DMS 273 (cell line): Measurements from ENCODE around the gene DEUP1.
"Not testable (repeated sequence)": the region's sequence is repeated elsewhere in the genome, so short reads cannot be mapped to it uniquely, and the experiment has no call there.

Experiments
- DNase-seq: peaks from one replicate; lab custom pipeline; 2025; ENCODE audit not compliant: unreplicated experiment; lab: John Stamatoyannopoulos, UW

Gene DEUP1

DNA sequence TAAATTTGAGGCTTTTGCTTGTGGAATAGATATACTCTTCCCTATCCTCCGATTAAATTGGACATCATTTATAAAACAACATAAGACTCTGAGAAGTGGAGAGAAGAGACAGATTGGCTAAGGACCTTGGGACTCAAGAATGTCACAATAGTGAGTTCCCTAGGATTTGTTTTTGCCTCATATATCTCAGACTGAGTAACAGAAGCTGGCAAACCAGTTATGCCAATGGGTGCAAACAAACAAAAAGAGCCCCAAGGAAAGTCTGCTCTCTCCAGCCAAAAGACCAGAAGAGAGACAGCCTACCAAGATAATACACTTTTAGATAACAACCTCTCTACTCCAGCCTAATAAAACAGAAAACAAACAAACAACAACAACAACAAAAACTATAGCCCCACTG is 28.9 kb downstream of the DEUP1 start:
- DNase-seq: no peak

GRCh38 chr11:93361435-93361834 is 30.9 kb downstream of the DEUP1 start:
- DNase-seq: no peak

- no peak for DNase-seq
These were observed 37.5 kb downstream of the DEUP1 start for GRCh38 chr11:93368022-93368421.

DNA sequence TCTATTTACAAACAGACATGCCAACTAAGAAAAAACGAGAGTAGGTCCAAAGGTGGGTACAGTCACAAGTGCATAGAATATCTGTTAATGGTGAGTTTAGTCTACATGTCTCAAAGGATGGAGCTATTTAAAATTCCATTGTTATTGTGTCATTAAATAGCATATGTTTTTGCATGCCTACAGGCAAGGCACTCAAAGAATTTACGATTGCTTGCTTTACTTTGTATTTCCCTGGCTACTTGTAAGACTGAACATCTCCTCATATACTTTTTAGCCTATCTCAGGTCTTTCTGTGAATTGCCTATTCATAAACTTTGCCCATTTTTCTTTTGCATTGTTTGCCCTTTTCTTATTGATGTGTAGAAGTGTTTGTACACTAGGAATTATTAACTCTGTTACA is 39.7 kb downstream of the DEUP1 start:
- no peak for DNase-seq

GRCh38 chr11:93389737-93390136 is 59.2 kb downstream of the DEUP1 start:
- no peak for DNase-seq

DNA sequence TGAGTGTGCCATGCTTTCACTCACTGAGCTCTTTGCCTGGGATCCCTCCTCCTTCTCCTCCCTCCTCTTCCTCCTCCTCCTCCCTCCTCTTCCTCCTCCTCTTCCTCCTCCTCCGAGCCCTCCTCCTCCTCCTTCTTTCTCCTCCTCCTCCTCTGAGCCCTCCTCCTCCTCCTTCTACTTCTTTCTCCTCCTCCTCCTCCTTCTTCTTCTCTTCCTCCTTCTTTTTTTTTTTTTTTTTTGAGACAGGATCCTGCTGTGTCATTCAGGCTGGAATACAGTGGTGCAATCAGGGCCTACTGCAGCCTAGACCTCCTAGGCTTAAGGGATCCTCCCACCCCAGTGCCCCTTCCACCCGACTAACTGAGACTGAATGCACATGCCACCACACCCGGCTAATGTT is 62.3 kb downstream of the DEUP1 start:
- DNase-seq: no peak

DNA sequence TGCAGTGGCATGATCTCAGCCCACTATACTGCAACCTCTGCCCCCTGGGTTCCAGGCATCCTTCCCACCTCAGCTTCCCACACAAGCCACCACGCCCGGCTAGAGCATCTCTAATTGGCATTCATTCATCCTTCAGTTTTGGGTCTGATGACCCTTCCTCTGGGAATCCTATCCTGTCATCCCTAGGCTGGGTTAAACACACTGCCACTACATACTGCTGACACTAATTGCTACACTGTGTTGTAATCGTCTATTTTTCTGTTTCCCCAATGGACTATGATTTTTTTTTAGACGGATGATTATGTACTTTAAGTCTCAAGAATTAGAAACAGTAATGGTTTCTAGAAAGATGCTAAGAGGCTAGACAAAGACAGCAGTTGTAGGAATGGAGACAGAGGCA is 62.8 kb downstream of the DEUP1 start:
- DNase-seq: no peak

DNA sequence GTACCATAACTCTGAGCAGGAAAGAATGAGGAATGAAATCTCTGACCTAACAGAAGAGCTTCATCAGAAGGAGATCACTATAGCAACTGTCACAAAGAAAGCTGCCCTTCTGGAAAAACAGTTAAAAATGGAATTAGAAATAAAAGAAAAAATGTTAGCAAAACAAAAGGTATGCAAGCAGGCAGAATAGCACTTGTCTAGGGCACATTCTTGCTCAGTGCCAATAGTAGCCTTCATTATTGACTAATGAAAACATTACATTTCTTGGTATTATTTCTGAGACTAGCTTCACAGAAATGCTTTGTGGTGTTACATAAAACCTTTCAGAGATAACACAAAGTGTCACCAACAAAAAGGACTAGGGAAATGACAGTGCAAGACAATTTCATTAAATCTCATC is 63.9 kb downstream of the DEUP1 start:
- DNase-seq: no peak

DNA sequence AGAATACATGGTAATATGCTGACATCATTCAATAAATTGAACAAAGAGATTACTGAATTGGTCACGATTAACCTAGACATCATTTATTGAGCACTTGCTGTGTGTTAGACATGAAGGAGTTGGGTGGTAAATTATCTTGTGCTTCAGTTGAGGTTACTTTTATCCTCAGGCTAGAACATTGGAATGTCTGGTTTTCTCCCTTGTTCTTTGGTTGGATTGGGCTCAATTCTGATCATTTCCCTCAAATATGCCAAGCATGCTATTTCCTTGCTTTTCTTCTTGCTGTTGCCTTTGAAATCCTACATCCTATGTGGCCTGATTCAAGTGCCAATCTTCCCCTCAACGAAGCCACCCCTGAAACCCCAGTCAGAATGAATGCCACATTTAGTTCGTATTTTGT is 65.8 kb downstream of the DEUP1 start:
- no peak for DNase-seq

- no peak for DNase-seq
These were observed 73.4 kb downstream of the DEUP1 start for GRCh38 chr11:93403930-93404329.

- DNase-seq: no peak
These were observed 77.3 kb downstream of the DEUP1 start for GRCh38 chr11:93407777-93408401.

DNA sequence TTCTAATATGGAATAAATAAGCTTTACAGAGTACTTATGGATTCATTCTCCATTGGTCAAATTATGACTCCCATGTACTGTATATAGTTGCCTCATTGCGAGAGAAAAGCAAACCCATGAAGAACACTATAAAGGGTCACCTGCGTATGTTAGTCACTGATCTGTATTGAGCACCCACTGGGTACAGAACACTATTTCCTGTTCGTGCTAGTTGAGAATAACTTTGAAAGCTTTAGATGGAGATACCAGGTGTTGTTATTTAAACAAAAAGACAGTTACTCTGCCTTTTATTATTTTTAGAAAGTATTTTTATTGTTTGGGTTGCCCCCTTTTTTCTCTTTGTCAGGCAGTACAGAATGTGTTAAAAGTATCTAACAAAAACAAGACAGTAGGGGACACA is 79.9 kb downstream of the DEUP1 start:
- DNase-seq: no peak

DNA sequence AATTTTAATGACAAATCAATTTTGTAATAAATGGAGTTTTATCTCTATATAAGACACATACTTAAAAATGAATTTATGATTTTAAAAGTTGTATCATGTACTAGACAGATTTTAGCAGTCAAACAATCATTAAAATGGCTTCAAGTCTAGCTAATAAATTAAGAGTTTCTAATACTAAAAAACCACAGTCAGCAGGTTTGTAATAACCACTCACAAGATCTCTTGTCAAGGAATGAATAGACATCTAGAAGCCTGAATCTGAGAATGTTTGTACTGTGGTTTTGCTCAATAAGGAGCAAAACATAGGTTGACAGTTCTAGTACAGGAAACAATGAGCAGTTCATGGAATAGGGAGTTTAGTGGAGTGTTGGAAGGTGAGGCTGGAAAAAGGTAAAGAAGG is 81.2 kb downstream of the DEUP1 start:
- DNase-seq: no peak

DNA sequence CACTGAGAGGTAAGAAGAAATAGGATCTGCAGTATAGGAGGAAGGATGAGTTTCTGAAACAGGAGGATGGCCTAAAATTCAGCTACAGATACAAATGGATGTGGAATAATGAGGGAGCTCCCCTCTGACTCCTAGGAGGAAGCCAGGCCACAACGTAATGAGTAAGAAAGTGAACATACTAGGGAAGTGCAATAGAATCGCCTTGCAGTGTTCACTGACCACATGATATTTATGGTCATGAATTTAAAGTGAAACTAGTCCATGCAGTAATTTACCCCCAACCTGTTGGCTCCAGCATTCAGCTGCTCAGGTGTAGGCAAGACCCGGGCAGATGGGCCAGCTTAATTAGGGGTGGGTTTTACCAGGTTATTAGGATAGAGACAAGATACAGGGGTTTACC is 101.7 kb downstream of the DEUP1 start:
- no peak for DNase-seq

DNA sequence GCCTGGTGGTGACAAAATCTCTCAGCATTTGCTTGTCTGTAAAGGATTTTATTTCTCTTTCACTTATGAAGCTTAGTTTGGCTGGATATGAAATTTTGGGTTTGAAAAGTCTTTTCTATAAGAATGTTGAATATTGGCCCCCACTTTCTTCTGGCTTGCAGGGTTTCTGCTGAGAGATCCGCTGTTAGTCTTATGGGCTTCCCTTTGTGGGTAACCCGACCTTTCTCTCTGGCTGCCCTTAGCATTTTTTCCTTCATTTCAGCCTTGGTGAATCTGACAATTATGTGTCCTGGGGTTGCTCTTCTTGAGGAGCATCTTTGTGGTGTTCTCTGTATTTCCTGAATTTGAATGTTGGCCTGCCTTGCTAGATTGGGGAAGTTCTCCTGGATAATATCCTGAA is 112.7 kb downstream of the DEUP1 start:
- DNase-seq: not testable (repeated sequence)

GRCh38 chr11:93444617-93445073 is 114.1 kb downstream of the DEUP1 start:
- DNase-seq: no peak

DNA sequence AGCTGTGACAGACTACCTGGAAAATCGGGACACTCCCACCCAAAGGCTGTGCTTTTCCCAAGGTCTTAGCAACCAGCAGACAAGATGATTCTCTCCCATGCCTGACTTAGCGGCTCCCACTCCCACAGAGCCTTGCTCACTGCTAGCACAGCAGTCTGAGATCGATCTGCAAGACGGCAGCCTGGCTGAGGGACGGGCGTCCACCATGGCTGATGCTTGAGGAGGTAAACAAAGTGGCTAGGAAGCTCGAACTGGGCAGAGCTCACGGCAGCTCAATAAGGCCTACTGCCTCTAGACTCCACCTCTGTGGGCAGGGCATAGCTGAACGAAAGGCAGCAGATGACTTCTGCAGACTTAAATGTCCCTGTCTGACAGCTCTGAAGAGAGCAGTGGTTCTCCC is 127.7 kb downstream of the DEUP1 start:
- no peak for DNase-seq

GRCh38 chr11:93463666-93464065 is 133.1 kb downstream of the DEUP1 start:
- DNase-seq: not testable (repeated sequence)

DNA sequence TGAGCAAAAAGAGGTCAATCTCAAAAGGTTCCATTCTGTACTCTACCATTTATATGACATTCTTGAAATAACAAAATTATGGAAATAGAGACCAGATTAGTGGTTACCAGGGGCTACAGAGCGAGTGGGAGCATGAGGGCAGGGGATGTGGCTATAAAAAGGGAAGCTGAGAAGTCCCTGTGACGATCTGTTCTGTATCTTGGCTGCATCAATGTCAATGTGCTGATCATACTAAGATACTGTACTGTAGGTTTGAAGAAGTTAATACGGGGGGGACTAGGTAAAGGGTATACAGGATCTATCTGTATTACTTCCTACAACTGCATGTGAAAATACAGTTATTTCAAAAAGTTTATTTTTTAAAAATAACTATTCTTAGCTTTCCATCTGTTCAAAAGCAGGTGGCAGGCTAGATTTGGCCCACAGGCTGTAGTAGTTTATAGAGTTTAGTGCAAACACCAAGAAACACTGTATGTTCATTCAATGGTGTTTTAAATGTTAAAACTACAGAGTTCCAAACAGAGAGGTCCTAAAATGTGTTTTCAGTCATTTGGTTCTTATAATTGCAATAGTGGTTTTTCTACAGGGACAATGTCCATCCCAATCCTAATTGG is 134.5 kb downstream of the DEUP1 start:
- no peak for DNase-seq

DNA sequence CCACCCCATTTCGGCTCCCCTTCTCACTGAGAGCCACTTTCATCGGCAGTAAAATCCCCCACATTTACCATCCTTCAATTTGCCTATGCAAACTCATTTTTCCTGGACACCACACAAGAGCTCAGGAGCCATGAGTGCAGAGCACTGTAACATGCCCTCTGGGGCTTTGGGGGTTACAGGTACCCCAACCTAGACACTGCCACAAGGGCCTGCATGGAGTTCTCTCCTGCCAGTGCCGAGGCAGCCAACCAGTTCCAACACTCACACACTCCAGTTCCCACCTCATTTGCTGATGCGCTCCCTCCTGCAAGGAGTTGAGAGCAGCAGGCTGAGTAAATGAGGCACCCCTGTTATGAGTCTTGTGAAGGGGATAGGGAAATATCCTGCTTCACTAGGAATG is 136.5 kb downstream of the DEUP1 start:
- DNase-seq: no peak

- no peak for DNase-seq
These were observed 137.7 kb downstream of the DEUP1 start for GRCh38 chr11:93468290-93468689.

DNA sequence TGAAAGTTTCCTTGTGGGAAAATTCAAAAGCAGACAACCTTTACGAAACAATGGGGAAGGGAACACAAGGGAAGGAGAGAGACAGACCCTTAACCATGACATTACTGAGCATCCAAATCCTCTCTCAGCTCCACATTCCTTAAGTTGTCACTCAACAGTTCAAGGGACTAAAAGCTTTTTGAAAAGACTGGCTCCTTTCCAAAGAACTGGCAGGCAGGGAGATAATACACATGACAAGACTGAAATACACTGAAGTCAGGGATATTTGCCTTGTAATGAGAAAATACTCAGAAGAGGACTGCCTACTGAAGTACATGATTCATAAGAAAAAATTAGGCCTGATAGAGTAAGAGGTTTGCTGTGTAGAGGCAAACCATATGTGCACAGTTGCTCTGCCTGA is 143.6 kb downstream of the DEUP1 start:
- peak; percentile 2 for DNase-seq

DNA sequence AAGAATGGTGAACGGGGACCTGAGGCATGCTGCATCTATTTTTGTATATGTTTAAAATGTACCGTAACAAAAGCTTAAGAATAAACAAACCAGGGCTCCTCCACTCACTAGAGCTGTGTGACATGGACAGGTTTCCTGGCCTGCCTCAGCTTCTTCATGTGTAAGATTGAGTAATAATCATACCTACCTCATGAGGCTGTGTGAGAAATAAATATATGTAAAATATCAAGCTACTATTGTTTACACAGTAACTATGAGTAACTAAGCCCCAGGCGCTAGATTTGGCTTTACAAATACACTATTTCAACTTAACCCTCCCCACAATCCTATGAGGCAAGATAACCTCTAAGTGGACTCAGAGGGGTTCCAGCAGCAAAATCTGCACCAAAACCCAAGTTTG is 146.3 kb downstream of the DEUP1 start:
- DNase-seq: no peak
